Skeletal muscle satellite cell (primary cell): ENCODE data around the gene A1BG.

Experiments used
- H3K27me3 ChIP-seq: 2 replicates; pipeline ENCODE4 v1.7.0; 2013; ENCODE audit warnings: low read length; ENCODE audit not compliant: control insufficient read depth, insufficient read depth
- H3K36me3 ChIP-seq: 2 replicates; pipeline ENCODE4 v1.7.0; 2013; ENCODE audit warnings: mild to moderate bottlenecking, control low read depth, low read length; ENCODE audit not compliant: insufficient read depth
- H3K4me1 ChIP-seq: 2 replicates; pipeline ENCODE4 v1.7.0; 2013; ENCODE audit warnings: low read length; ENCODE audit not compliant: control insufficient read depth, insufficient read depth
- H3K4me2 ChIP-seq: 2 replicates; pipeline ENCODE4 v1.7.0; 2013; ENCODE audit warnings: mild to moderate bottlenecking, low read length
- H3K4me3 ChIP-seq: 2 replicates; pipeline ENCODE4 v1.7.0; 2013; ENCODE audit warnings: low read length
- H3K9ac ChIP-seq: 2 replicates; pipeline ENCODE4 v1.7.0; 2013; ENCODE audit warnings: mild to moderate bottlenecking, low read depth, low read length, moderate library complexity
- H3K9me3 ChIP-seq: replicated peaks from 2 replicates; pipeline ENCODE4 v1.7.0; 2013; ENCODE audit warnings: mild to moderate bottlenecking, control low read depth, low read length

A1BG gene

GRCh38 chr19:58366585-58367430 lies 13.5 kb upstream of the A1BG start:
- Histone ChIP-seq H3K27me3 (no peaks in the 10 kb centered on the region), H3K4me1 (peaks cover 3% of the 10 kb centered on the region), H3K9ac (no peak overlapping the region), H3K4me3 (no peak overlapping the region), H3K36me3 (no peaks in the 10 kb centered on the region), H3K9me3 (no peaks in the 10 kb centered on the region), H3K4me2 (no peak overlapping the region)

- Histone ChIP-seq H3K4me3 (no peak overlapping the region), H3K4me1 (peaks cover 5% of the 10 kb centered on the region), H3K9me3 (no peaks in the 10 kb centered on the region), H3K36me3 (no peaks in the 10 kb centered on the region), H3K27me3 (no peaks in the 10 kb centered on the region), H3K4me2 (no peak overlapping the region), H3K9ac (no peak overlapping the region)
Observed at GRCh38 chr19:58364146-58364545, 10.9 kb upstream of the A1BG start.

GRCh38 chr19:58362272-58362994 lies 9.1 kb upstream of the A1BG start, which contains the start of gene ZNF497:
Gene ZNF497, minus strand, starts transcription at chr19:58362751. Its CDS starts 5,116 bp downstream, at chr19:58357635.
- H3K4me2 ChIP-seq: peak within 1 kb of the TSS; percentile 92
- no peaks in the 10 kb centered on the region for H3K9me3 ChIP-seq
- no peaks in the 10 kb centered on the region for H3K27me3 ChIP-seq
- H3K4me3 ChIP-seq: peak within 1 kb of the TSS; percentile 78
- peaks cover 5% of the 10 kb centered on the region for H3K4me1 ChIP-seq
- no peaks in the 10 kb centered on the region for H3K36me3 ChIP-seq
- H3K9ac ChIP-seq: peak within 1 kb of the TSS; percentile 92

GRCh38 chr19:58361900-58362271 lies 8.6 kb upstream of the A1BG start:
- H3K27me3 ChIP-seq: no peaks in the 10 kb centered on the region
- no peaks in the 10 kb centered on the region for H3K36me3 ChIP-seq
- peaks cover 5% of the 10 kb centered on the region for H3K4me1 ChIP-seq
- H3K4me3 ChIP-seq: peak overlapping the region; percentile 78
- peak overlapping the region; percentile 92 for H3K4me2 ChIP-seq
- peak overlapping the region; percentile 92 for H3K9ac ChIP-seq
- no peaks in the 10 kb centered on the region for H3K9me3 ChIP-seq

GRCh38 chr19:58357481-58358145 lies 4.3 kb upstream of the A1BG start:
- Histone ChIP-seq H3K4me1 (peaks cover 5% of the 10 kb centered on the region), H3K36me3 (no peaks in the 10 kb centered on the region), H3K9ac (no peak overlapping the region), H3K9me3 (no peaks in the 10 kb centered on the region), H3K27me3 (no peaks in the 10 kb centered on the region), H3K4me3 (no peak overlapping the region), H3K4me2 (no peak overlapping the region)

- Histone ChIP-seq H3K36me3 (no peaks in the 10 kb centered on the region), H3K4me3 (peak overlapping the region; percentile 49)
Observed at GRCh38 chr19:58356766-58357480, 3.6 kb upstream of the A1BG start.

GRCh38 chr19:58355908-58356765 lies 2.8 kb upstream of the A1BG start:
- Histone ChIP-seq H3K9me3 (no peaks in the 10 kb centered on the region), H3K9ac (no peak overlapping the region), H3K36me3 (peaks cover 5% of the 10 kb centered on the region), H3K4me2 (no peak overlapping the region), H3K4me1 (no peaks in the 10 kb centered on the region), H3K4me3 (peak overlapping the region; percentile 49), H3K27me3 (no peaks in the 10 kb centered on the region)

More at GRCh38 chr19:58356766-58357480, 3.6 kb upstream of the A1BG start:
- H3K27me3 ChIP-seq: no peaks in the 10 kb centered on the region
- H3K9ac ChIP-seq: no peak overlapping the region
- H3K4me2 ChIP-seq: no peak overlapping the region
- no peaks in the 10 kb centered on the region for H3K9me3 ChIP-seq
- peaks cover 3% of the 10 kb centered on the region for H3K4me1 ChIP-seq

GRCh38 chr19:58355215-58355796 lies 2.0 kb upstream of the A1BG start:
- Histone ChIP-seq H3K27me3 (no peaks in the 10 kb centered on the region), H3K9ac (no peak overlapping the region), H3K36me3 (peaks cover 8% of the 10 kb centered on the region), H3K4me1 (no peaks in the 10 kb centered on the region), H3K4me3 (no peak overlapping the region), H3K4me2 (no peak overlapping the region), H3K9me3 (no peaks in the 10 kb centered on the region)

GRCh38 chr19:58354478-58355030 lies 1.3 kb upstream of the A1BG start:
- no peaks in the 10 kb centered on the region for H3K4me1 ChIP-seq
- H3K36me3 ChIP-seq: peaks cover 8% of the 10 kb centered on the region
- H3K9ac ChIP-seq: no peak overlapping the region
- no peak overlapping the region for H3K4me3 ChIP-seq
- H3K27me3 ChIP-seq: no peaks in the 10 kb centered on the region
- H3K9me3 ChIP-seq: no peaks in the 10 kb centered on the region
- H3K4me2 ChIP-seq: no peak overlapping the region
